GM19452 (cell line): Measurements from ENCODE around the gene SMIM33.
"Not testable (repeated sequence)": the region's sequence is repeated elsewhere in the genome, so short reads cannot be mapped to it uniquely, and the experiment has no call there.

Experiments
- ATAC-seq: cut with Tn5 transposase; IDR thresholded peaks from one replicate; pipeline ENCODE4 v1.9.1; 2021; ENCODE audit not compliant: unreplicated experiment

The SMIM33 gene

GRCh38 chr5:139456776-139457175, 14.0 kb upstream of the SMIM33 start:
- no peak for ATAC-seq

GRCh38 chr5:139457241-139457640, 13.6 kb upstream of the SMIM33 start:
- ATAC-seq = no peak

GRCh38 chr5:139457653-139458306, 13.0 kb upstream of the SMIM33 start:
- ATAC-seq = no peak

GRCh38 chr5:139458580-139459407, 12.0 kb upstream of the SMIM33 start:
- peak; percentile 63 for ATAC-seq

GRCh38 chr5:139459451-139459934, 11.3 kb upstream of the SMIM33 start:
- ATAC-seq = peak; percentile 17

GRCh38 chr5:139460455-139460854, 10.3 kb upstream of the SMIM33 start:
- ATAC-seq = no peak

- ATAC-seq = no peak
These were observed 9.6 kb upstream of the SMIM33 start for GRCh38 chr5:139461176-139461575.

- ATAC-seq = no peak
These were observed 9.1 kb upstream of the SMIM33 start for GRCh38 chr5:139461698-139462097.

- no peak for ATAC-seq
These were observed 8.1 kb upstream of the SMIM33 start, which contains the start of gene ECSCR for GRCh38 chr5:139462586-139463276. Gene ECSCR (minus strand): TSS chr5:139462743. CDS start chr5:139462670, 73 bp downstream.

GRCh38 chr5:139468421-139468931, 2.3 kb upstream of the SMIM33 start:
- ATAC-seq = no peak

GRCh38 chr5:139472386-139473030, 1.7 kb downstream of the SMIM33 start:
- ATAC-seq = no peak

GRCh38 chr5:139473105-139473504, 2.3 kb downstream of the SMIM33 start:
- no peak for ATAC-seq

- ATAC-seq = no peak
These were observed 2.8 kb downstream of the SMIM33 start for GRCh38 chr5:139473565-139473964.

- no peak for ATAC-seq
These were observed 4.3 kb downstream of the SMIM33 start for GRCh38 chr5:139474890-139475791.

GRCh38 chr5:139475865-139476617, 5.2 kb downstream of the SMIM33 start:
- ATAC-seq = no peak

- not testable (repeated sequence) for ATAC-seq
These were observed 8.0 kb downstream of the SMIM33 start for GRCh38 chr5:139478657-139479423.

GRCh38 chr5:139479729-139480128, 8.9 kb downstream of the SMIM33 start:
- ATAC-seq = not testable (repeated sequence)

GRCh38 chr5:139481122-139481533, 10.3 kb downstream of the SMIM33 start:
- no peak for ATAC-seq
